K562 (cell line): ENCODE results near the gene TRIP12. TPM values are rescaled to one million over a fixed set of nuclear protein-coding genes. Genes with fewer than 3 reads are reported as not detected.

Experiments
- ATAC-seq: fragments of 200-7000 bp; cut with Tn5 transposase; 3 replicates; pipeline ENCODE4 v1.9.1; 2020; ENCODE audit warnings: moderate library complexity
- Bru-seq: library from RNA; stranded (reverse); fragments of 400-500 nt; gene quantifications from one replicate; lab custom pipeline; 2021; lab: Mats Ljungman, UMichigan
- BruChase-seq, 2 experiments: library from RNA; stranded (reverse); fragments of 400-500 nt; gene quantifications; one replicate each; lab custom pipeline; 2021; lab: Mats Ljungman, UMichigan
- BruUV-seq: library from RNA; stranded (reverse); fragments of 400-500 nt; replicated peaks from 2 replicates; lab custom pipeline; 2021; lab: Mats Ljungman, UMichigan
- CTCF ChIA-PET: fragments of 300-600 bp; formaldehyde crosslinking; extraction: SDS; loops from one replicate; lab custom pipeline; 2021; ENCODE audit warnings: low intra/inter-chr PET ratio; lab: Yijun Ruan, JAX
- POLR2A ChIA-PET: fragments of 300-600, 350-650 bp; sonication (Branson Sonifier 250); formaldehyde crosslinking; extraction: SDS; loops from one replicate; lab custom pipeline; 2021; ENCODE audit warnings: antibody characterized with exemption, inconsistent platforms; lab: Yijun Ruan, JAX
- DNase-seq, 4 experiments: peaks; one replicate each; pipeline versions ENCODE4 v3.0.0 to v3.0.0-alpha.2; 2011 to 2018; ENCODE audit warnings: low spot score in 3 of 4, mixed read lengths in 3 of 4; ENCODE audit errors: extremely low read depth in 1 of 4
- FAIRE-seq: peaks from 2 replicates; lab custom pipeline; 2011; peaks lifted over from hg19 to GRCh38; lab: Jason Lieb, UNC
- H2AFZ ChIP-seq: 2 replicates; pipeline ENCODE4 v1.6.0; 2011; ENCODE audit warnings: low read depth, low read length, control low read depth, inconsistent platforms
- H3K27ac ChIP-seq: fragments of 200-600 bp; 3 replicates; pipeline ENCODE4 v1.8.0; 2011; ENCODE audit warnings: low read depth, mild to moderate bottlenecking, control low read depth, inconsistent platforms, low read length, moderate library complexity, mixed read lengths; ENCODE audit errors: extremely low read depth
- H3K27me3 ChIP-seq, 2 experiments: fragments of 300-600 bp in 1 of 2; 2 replicates in 1 of 2; 3 replicates in 1 of 2; pipeline versions ENCODE4 v1.6.0 to v1.8.0; 2011; ENCODE audit warnings: inconsistent platforms in 2 of 2, low read length in 2 of 2, mild to moderate bottlenecking in 1 of 2, mixed read lengths in 1 of 2, moderate library complexity in 1 of 2; ENCODE audit not compliant: control insufficient read depth in 2 of 2, insufficient read depth in 2 of 2
- H3K36me3 ChIP-seq: fragments of 300-600 bp; 3 replicates; pipeline ENCODE4 v1.8.0; 2011; ENCODE audit warnings: mild to moderate bottlenecking, low read length, inconsistent platforms; ENCODE audit not compliant: control insufficient read depth, insufficient read depth
- H3K4me1 ChIP-seq, 2 experiments: fragments of 200-600 bp in 1 of 2; replicated peaks in 1 of 2; 2 replicates in 1 of 2; 3 replicates in 1 of 2; pipeline versions ENCODE4 v1.5.1 to v1.8.0; 2011; ENCODE audit warnings: inconsistent platforms in 2 of 2, low read length in 2 of 2, mild to moderate bottlenecking in 1 of 2, mixed read lengths in 1 of 2, moderate library complexity in 1 of 2; ENCODE audit not compliant: control insufficient read depth in 2 of 2, insufficient read depth in 2 of 2
- H3K4me2 ChIP-seq: 2 replicates; pipeline ENCODE4 v1.6.1; 2011; ENCODE audit warnings: low read length, control low read depth, inconsistent platforms, mixed read lengths; ENCODE audit not compliant: insufficient read depth
- H3K4me3 ChIP-seq: fragments of 200-600 bp; sonication (generic), shearing (Covaris generic); 2 replicates; pipeline ENCODE4 v1.5.1; 2016; ENCODE audit warnings: control low read depth, inconsistent platforms
- H3K79me2 ChIP-seq: fragments of 200-600 bp; 3 replicates; pipeline ENCODE4 v1.8.0; 2011; ENCODE audit warnings: low read length, inconsistent platforms; ENCODE audit not compliant: control insufficient read depth, insufficient read depth
- H3K9ac ChIP-seq, 2 experiments: 2 replicates each; pipeline versions ENCODE4 v1.6.0 to v1.6.1; 2011; ENCODE audit warnings: low read depth in 2 of 2, low read length in 2 of 2, control low read depth in 1 of 2, inconsistent platforms in 1 of 2, mild to moderate bottlenecking in 1 of 2, mixed read lengths in 1 of 2; ENCODE audit not compliant: insufficient read depth in 1 of 2
- H3K9me1 ChIP-seq: one replicate; pipeline ENCODE4 v1.6.0; 2011; ENCODE audit warnings: inconsistent platforms, mild to moderate bottlenecking, low read length, moderate library complexity; ENCODE audit not compliant: control insufficient read depth, insufficient read depth
- H3K9me3 ChIP-seq: replicated peaks from 2 replicates; pipeline ENCODE4 v1.5.1; 2011; ENCODE audit warnings: low read depth, low read length, inconsistent platforms; ENCODE audit not compliant: control insufficient read depth, insufficient read depth
- H4K20me1 ChIP-seq: replicated peaks from 2 replicates; pipeline ENCODE4 v1.6.1; 2011; ENCODE audit warnings: low read length, inconsistent platforms, mixed read lengths; ENCODE audit not compliant: control insufficient read depth, insufficient read depth
- GATA2 ChIP-seq: sonication (generic); formaldehyde crosslinking; IDR thresholded peaks from 2 replicates; pipeline ENCODE4 v1.4.0; 2020; ENCODE audit warnings: mild to moderate bottlenecking, missing genetic modification reagents
- GTF2A2 ChIP-seq: IDR thresholded peaks from 2 replicates; pipeline ENCODE4 v1.6.1; 2016; ENCODE audit warnings: mild to moderate bottlenecking, missing genetic modification characterization, missing compliant biosample characterization
- NFYB ChIP-seq: IDR thresholded peaks from 2 replicates; pipeline ENCODE4 v1.6.1; 2011; ENCODE audit warnings: mild to moderate bottlenecking, moderate library complexity; ENCODE audit not compliant: insufficient read length; ENCODE audit errors: extremely low read depth
- PHB2 ChIP-seq: fragments of 450-650 bp; IDR thresholded peaks from 2 replicates; pipeline ENCODE4 v1.6.1; 2017; ENCODE audit warnings: low read depth
- PRDM10 ChIP-seq: fragments of 450-650 bp; IDR thresholded peaks from 2 replicates; pipeline ENCODE4 v1.6.1; 2018; ENCODE audit not compliant: partially characterized antibody
- SRSF3 ChIP-seq: fragments of 200-400 bp; formaldehyde crosslinking; IDR thresholded peaks from 2 replicates; pipeline ENCODE4 v1.6.1; 2016; ENCODE audit warnings: mild to moderate bottlenecking, low read length, moderate library complexity; ENCODE audit not compliant: insufficient read depth
- STAT5A ChIP-seq: IDR thresholded peaks from 2 replicates; pipeline ENCODE4 v1.6.1; 2012; ENCODE audit warnings: low read length, inconsistent platforms, borderline replicate concordance
- ZC3H11A ChIP-seq: IDR thresholded peaks from 2 replicates; pipeline ENCODE4 v1.6.1; 2012; ENCODE audit warnings: low read depth, low read length, improper control_type of control experiment
- ZNF395 ChIP-seq: fragments of 200-800 bp; sonication (Bioruptor generic); IDR thresholded peaks from 2 replicates; pipeline ENCODE4 v1.6.1; 2017; ENCODE audit warnings: missing genetic modification characterization, missing compliant biosample characterization
- WGBS: fragments of 100-300 bp; shearing (Covaris generic); methylation state at CpG from one replicate; pipeline ENCODE4 v1.1.6; 2016; ENCODE audit warnings: low coverage, mixed read lengths; ENCODE audit not compliant: insufficient coverage; ENCODE audit errors: missing lambda C conversion rate; 5-methylcytosine and 5-hydroxymethylcytosine counted together
- in situ Hi-C: fragments of 300-500 bp; cut with MboI; formaldehyde crosslinking; loops from 4 replicates; pipeline ENCODE4 v1.15.0; 2018; ENCODE audit warnings: inconsistent platforms, mixed read lengths
- intact Hi-C: fragments of 100-400 bp; cut with micrococcal nuclease; formaldehyde crosslinking; loops from 2 replicates; pipeline ENCODE4 v1.14.2; 2022
- long read RNA-seq, 3 experiments: library from polyadenylated mRNA in 2 of 3; library from RNA in 1 of 3; unstranded in 2 of 3; stranded (forward) in 1 of 3; transcript quantifications; one replicate each; pipeline ENCODE4 v2.0.0, GENCODE V29; 2019 to 2022
- polyA minus RNA-seq, 3 experiments: library from RNA; depleted of rRNA, polyadenylated mRNA; stranded (reverse); fragments of >200 nt; gene quantifications; 2 replicates each; pipeline ENCODE4 v1.2.3, GENCODE V29; 2011
- polyA plus RNA-seq, 8 experiments: library from polyadenylated mRNA; depleted of rRNA in 4 of 8; stranded (reverse) in 5 of 8; unstranded in 3 of 8; fragments of >200 nt; fragmentation: Nextera tagmentation in 2 of 8; fragmentation: Illumina TruSeq in 1 of 8; extraction: Ambion mirVana in 2 of 8; extraction: Trizol in 1 of 8; gene quantifications; 2 replicates each; pipeline versions ENCODE4 v1.2.1 to v1.2.3, GENCODE V29; 2011 to 2014; ENCODE audit warnings: inconsistent platforms in 1 of 8, missing spikeins in 1 of 8
- total RNA-seq, 7 experiments: library from RNA; depleted of rRNA in 6 of 7; stranded (reverse); fragments of >200 nt in 6 of 7; fragmentation: Illumina TruSeq in 2 of 7; extraction: Trizol in 2 of 7; gene quantifications; 2 replicates each; pipeline versions ENCODE4 v1.2.1 to v1.2.3, GENCODE V29; 2011 to 2021; ENCODE audit warnings: low replicate concordance in 1 of 7

TRIP12 gene
- total RNA-seq (2011; cell fraction: chromatin; rRNA removed; ENCODE audit: low replicate concordance): 152 and 369 TPM in 2 replicates
- total RNA-seq (2011; cell fraction: nucleolus; rRNA removed): 52.2 and 78.3 TPM in 2 replicates
- 115 and 140 TPM in 2 replicates for total RNA-seq (2011; cell fraction: nucleoplasm; rRNA removed)
- total RNA-seq (2014; rRNA removed) (74.5 and 77.6 TPM in 2 replicates), total RNA-seq (2014; rRNA removed; fragmentation: Illumina TruSeq; extraction: Trizol) (112 and 143 TPM in 2 replicates), total RNA-seq (2015; rRNA removed; fragmentation: Illumina TruSeq; extraction: Trizol) (111 and 121 TPM in 2 replicates), total RNA-seq (2021) (121 and 131 TPM in 2 replicates), polyA plus RNA-seq (2011; rRNA removed) (65.8 and 80.1 TPM in 2 replicates), polyA plus RNA-seq (2014; fragmentation: Illumina TruSeq; extraction: Trizol) (79.9 and 87.5 TPM in 2 replicates), polyA plus RNA-seq (2014; fragmentation: Nextera tagmentation; extraction: Ambion mirVana) (10 to 100 TPM; 15.2 to 26.5 TPM), polyA plus RNA-seq (2014; rRNA removed) (53.1 and 56.1 TPM in 2 replicates), polyA minus RNA-seq (2011; rRNA and poly(A)+ RNA removed) (426 and 432 TPM in 2 replicates), Bru-seq, nascent RNA (percentile 82 among the genes with signal in this experiment), BruChase-seq, experiment 1, labeled RNA remaining after a 2-hour chase (percentile 87 among the genes with signal in this experiment), BruChase-seq, experiment 2, labeled RNA remaining after a 6-hour chase (percentile 86 among the genes with signal in this experiment)
- polyA plus RNA-seq (2011; cell fraction: cytosol; rRNA removed): 24.0 and 31.6 TPM in 2 replicates
- 93.4 and 96.8 TPM in 2 replicates for polyA plus RNA-seq (2011; cell fraction: nucleus; rRNA removed)
- polyA plus RNA-seq (2012): 48.6 and 73.7 TPM in 2 replicates
- polyA minus RNA-seq (2011; cell fraction: cytosol; rRNA and poly(A)+ RNA removed): 120 and 147 TPM in 2 replicates
- polyA minus RNA-seq (2011; cell fraction: nucleus; rRNA and poly(A)+ RNA removed): 105 and 175 TPM in 2 replicates
- long read RNA-seq, experiment 1, partial matches to known transcripts: 53 of 135 reads
- long read RNA-seq, experiment 1, other reads (novel, unspliced or antisense): 82 of 135 reads
- long read RNA-seq, experiment 2, full-length matches to known transcripts: 1 of 52 reads
- long read RNA-seq, experiment 2, partial matches to known transcripts: 32 of 52 reads
- long read RNA-seq, experiment 2, other reads (novel, unspliced or antisense): 19 of 52 reads
- long read RNA-seq, experiment 3, partial matches to known transcripts: 7 of 13 reads
- long read RNA-seq, experiment 3, other reads (novel, unspliced or antisense): 5 of 13 reads

DNA sequence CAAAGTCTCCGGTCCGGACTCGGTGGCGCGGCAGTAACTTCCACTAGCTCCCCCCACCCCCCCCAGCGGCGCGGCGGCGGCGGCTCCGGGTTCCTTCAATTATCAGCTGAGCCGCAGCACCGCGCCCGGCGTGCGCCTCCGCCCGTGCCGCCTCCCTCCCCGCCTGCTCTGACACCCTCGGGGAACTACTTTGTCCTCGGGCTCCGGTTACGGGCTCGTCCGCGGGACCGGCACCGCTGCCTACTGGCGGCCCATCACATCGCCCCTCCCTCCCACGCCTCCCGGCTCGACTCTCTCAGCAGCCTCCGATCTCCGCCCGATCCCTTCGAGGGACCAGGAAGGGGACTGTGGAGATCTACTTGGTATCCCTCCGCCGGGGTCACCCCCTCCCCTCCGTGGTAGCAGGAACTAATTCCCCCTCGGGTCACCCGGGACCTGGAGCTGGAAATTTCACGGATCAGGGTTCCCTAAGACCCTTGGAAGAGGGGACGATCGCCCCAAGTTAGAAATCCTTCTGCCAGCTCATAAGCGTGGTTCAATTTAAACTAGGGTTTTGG is at the start of gene TRIP12:
TRIP12 (minus strand) TSS at position 118 of the 557 bp plus-strand sequence. CDS start 41,930 bp downstream, outside the sequence.
- POLR2A ChIA-PET: interaction anchor here (1.2 kb wide), 1 partner anchor 90 kb away, joined by 4 read pairs; no protein-coding TSS in a partner anchor
- peak; percentile 51 for FAIRE-seq
- TF ChIP-seq STAT5A (no peak), GATA2 (CRISPR knock-in tag) (no peak), ZC3H11A (no peak), PHB2 (no peak), NFYB (no peak), ZNF395 (CRISPR knock-in tag) (no peak), GTF2A2 (tag) (peak; percentile 41; the same call in 1 of the 2 replicates), SRSF3 (no peak), PRDM10 (peak; percentile 14)

More for the DNA sequence above, at the start of gene TRIP12:
- CTCF ChIA-PET: no interaction called here
- Histone ChIP-seq H2AFZ (peak within 1 kb of the TSS; percentile 96), H3K27ac (peak within 1 kb of the TSS; percentile 90), H3K9ac (peak within 1 kb of the TSS; percentile 83 to 96), H3K36me3 (peaks cover 17% of the 10 kb centered on the region; the same call in 2 of the 3 replicates), H3K27me3 (no peaks in the 10 kb centered on the region), H3K4me3 (peak within 1 kb of the TSS; percentile 90), H3K4me1 (peaks cover 0 to 9% of the 10 kb centered on the region in 2 experiments; a peak in 2 of 5 replicates), H3K9me3 (no peaks in the 10 kb centered on the region), H4K20me1 (no peaks in the 10 kb centered on the region), H3K4me2 (peak within 1 kb of the TSS; percentile 87), H3K79me2 (peaks cover 44% of the 10 kb centered on the region), H3K9me1 (no peaks in the 10 kb centered on the region)
- in situ Hi-C loops: no loop called here
- intact Hi-C loops: loop anchor here (5.0 kb wide), 2 partner anchors 50 to 70 kb away; no protein-coding TSS in a partner anchor
- 10% methylated on average over 2 of the region's 49 CpGs for WGBS
- BruUV-seq: no TSS peak
- ATAC-seq: peak; percentile 81
- DNase-seq: peak; percentile 79 to 89 (median 86)
